ENCODE results near the gene MYBL2. TPM values are rescaled to one million over a fixed set of nuclear protein-coding genes. Genes with fewer than 3 reads are reported as not detected.
"Not testable (repeated sequence)": the region's sequence is repeated elsewhere in the genome, so short reads cannot be mapped to it uniquely, and the experiment has no call there.

Gene MYBL2
- total RNA-seq, 1 donor from 2014 or later = 0.13 TPM

DNA sequence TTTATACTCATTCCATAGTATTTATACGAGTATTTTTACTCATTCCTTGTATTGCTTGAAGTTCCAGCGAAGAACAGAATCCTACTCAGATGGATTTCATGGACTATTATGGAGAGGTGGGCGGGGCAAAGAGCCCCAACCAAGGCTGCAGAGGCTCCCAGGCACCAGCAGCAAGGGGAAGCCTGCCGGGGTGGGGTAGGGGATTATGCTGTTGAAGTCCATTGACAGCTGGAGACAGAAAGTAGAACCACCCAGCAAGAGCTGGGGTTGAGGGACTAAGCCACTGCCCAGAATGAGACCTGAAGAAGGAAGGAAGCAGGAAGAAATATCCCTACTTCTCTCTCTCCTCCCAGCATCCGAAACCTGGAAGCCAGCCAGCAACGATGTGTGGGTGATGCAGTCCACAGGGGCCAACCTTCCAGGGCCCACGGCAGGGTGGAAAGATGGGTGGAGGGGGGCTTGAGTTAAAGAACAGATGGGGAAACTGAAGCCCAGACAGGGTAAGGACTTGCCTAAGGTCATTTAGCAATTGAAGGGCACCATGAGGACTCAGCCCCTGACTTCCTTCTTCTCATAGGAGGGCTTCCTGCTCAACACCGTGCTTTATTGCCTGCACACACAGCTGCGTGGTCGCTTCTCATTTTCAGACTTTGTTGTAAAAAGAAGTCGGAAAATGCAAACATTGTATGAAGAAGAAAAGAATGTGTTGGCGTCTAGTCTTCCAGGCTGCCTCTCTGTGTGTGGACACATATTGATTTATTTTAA lies 78.2 kb downstream of the MYBL2 start:
- intact Hi-C loops (cut with DNase I) = loop anchor here (5.0 to 10.0 kb wide), 2 partner anchors 97 to 450 kb away; no protein-coding TSS in a partner anchor
- DNase-seq (ENCODE audit: low spot score) = no peak

- intact Hi-C loops (cut with DNase I) = loop anchor here (5.0 to 10.0 kb wide), 2 partner anchors 96 to 448 kb away; no protein-coding TSS in a partner anchor
- no peak for DNase-seq (ENCODE audit: low spot score)
Observed at GRCh38 chr20:43746344-43747137, 79.6 kb downstream of the MYBL2 start.

DNA sequence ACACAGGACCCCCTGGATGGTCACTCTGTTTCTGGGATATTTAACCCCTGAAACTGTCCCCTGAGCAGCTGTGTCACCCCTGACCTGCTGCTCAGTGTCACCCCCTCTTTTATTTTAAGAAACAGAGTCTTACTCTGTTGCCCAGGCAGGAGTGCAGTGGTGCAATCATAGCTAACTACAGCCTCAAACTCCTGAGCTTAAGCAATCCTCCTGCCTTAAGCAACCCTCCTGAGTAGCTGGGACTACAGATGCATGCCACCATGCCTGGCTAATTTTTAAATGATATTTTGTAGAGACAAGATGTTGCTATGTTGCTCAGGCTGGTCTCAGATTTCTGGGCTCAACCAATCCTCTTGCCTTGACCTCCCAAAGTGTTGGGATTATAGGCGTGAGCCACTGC lies 81.4 kb downstream of the MYBL2 start:
- intact Hi-C loops (cut with DNase I) = loop anchor here (5.0 to 10.0 kb wide), 2 partner anchors 94 to 447 kb away; no protein-coding TSS in a partner anchor
- DNase-seq (ENCODE audit: low spot score) = no peak

- intact Hi-C loops (cut with DNase I) = loop anchor here (1.0 to 10.0 kb wide), 3 partner anchors 92 to 445 kb away; no protein-coding TSS in a partner anchor
- DNase-seq (ENCODE audit: low spot score) = peak; percentile 92
Observed at GRCh38 chr20:43749734-43750294, 82.9 kb downstream of the MYBL2 start.

DNA sequence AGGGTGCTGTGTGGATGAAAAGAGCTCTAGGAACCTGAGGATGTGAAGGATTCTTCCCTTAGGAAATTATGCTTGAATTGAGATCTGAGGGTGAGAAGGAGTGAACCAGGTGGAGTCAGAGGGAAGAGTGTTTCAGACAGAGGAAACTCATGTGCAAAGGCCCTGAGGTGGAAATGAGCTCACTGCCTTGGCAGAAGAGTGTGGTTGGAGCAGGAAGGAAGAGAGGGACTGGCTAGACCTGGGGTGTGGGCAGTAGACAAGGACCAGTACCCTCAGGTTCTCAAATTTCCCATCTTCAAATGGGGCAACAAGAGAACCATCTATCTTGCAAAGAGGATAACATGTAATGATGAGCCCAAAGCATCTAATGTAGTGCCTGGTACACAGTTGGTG lies 83.9 kb downstream of the MYBL2 start:
- no peak for DNase-seq (ENCODE audit: low spot score)
- intact Hi-C loops (cut with DNase I) = loop anchor here (1.0 kb wide), 1 partner anchor 330 kb away; no protein-coding TSS in a partner anchor

- intact Hi-C loops (cut with DNase I) = no loop called here
- no peak for DNase-seq (ENCODE audit: low spot score)
Observed at GRCh38 chr20:43751167-43752050, 84.5 kb downstream of the MYBL2 start.

GRCh38 chr20:43752051-43752360 lies 85.1 kb downstream of the MYBL2 start:
- intact Hi-C loops (cut with DNase I) = no loop called here
- no peak for DNase-seq (ENCODE audit: low spot score)

- intact Hi-C loops (cut with DNase I) = no loop called here
Observed at GRCh38 chr20:43752561-43753301, 85.8 kb downstream of the MYBL2 start.

GRCh38 chr20:43755390-43755789 lies 88.5 kb downstream of the MYBL2 start:
- intact Hi-C loops (cut with DNase I) = no loop called here
- DNase-seq (ENCODE audit: low spot score) = no peak

More at GRCh38 chr20:43752561-43753301, 85.8 kb downstream of the MYBL2 start:
- DNase-seq (ENCODE audit: low spot score) = peak; percentile 92

- intact Hi-C loops (cut with DNase I) = no loop called here
Observed at GRCh38 chr20:43755851-43756250, 88.9 kb downstream of the MYBL2 start.

GRCh38 chr20:43757888-43758287 lies 91.0 kb downstream of the MYBL2 start:
- DNase-seq (ENCODE audit: low spot score); intact Hi-C loops (cut with DNase I): not testable (repeated sequence)

More at GRCh38 chr20:43755851-43756250, 88.9 kb downstream of the MYBL2 start:
- DNase-seq (ENCODE audit: low spot score) = no peak

DNA sequence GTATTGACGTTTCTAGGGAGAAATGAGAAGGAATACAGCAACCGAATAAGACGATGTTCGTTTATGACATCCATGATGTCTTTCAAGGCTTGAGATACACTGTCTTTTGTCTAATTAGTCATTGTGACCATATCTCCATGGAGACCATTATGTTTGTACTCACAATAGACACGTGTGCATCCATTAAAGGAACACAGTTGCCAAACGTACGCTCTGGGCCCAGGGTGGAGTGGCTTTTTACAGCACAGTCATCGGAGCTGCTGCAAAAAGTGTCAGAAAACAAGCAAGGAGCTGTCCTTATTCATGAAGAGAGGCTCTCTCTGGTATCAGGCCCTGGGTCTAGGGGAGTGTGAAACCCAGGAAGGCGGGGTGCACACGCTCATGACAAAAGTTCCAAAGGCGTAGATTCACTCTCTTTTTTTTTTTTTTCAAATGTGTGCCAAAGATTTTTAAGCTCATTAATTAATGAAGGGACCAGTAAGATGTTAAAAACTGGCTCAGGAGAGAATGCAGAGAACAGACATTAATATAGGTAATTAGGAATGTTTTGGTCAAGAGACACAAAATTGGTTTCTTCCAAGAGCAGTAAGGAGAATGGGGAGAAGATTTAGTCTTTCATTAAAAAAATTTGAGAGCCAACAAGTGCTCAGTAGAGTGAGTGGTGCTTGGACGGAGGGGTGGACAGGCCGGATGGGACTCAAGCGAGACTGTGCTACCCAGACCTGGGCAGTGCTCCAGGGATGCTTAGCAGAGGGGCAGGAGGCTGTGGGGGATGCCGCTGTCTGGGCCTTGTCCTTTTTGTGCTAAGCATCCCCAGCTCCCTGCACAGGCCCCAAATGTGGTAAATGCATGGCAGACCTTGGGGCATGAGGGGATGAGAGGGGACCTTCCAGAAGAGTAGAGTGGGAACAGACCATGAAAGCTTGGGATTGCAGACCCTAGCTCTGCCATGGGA lies 94.7 kb downstream of the MYBL2 start:
- intact Hi-C loops (cut with DNase I) = no loop called here
- DNase-seq (ENCODE audit: low spot score) = no peak

GRCh38 chr20:43762911-43763310 lies 96.0 kb downstream of the MYBL2 start:
- no peak for DNase-seq (ENCODE audit: low spot score)
- intact Hi-C loops (cut with DNase I) = no loop called here

- no peak for DNase-seq (ENCODE audit: low spot score)
- intact Hi-C loops (cut with DNase I) = loop anchor here (5.0 kb wide), 2 partner anchors 76 to 316 kb away; no protein-coding TSS in a partner anchor
Observed at GRCh38 chr20:43765916-43766315, 99.0 kb downstream of the MYBL2 start.

Data from cardiac septum (tissue), 1 donor.